22Rv1 (cell line): ENCODE data around the gene RMP24.
"Not testable (repeated sequence)": the region's sequence is repeated elsewhere in the genome, so short reads cannot be mapped to it uniquely, and the experiment has no call there.

Experiments
- H3K27ac ChIP-seq: fragments of 450-650 bp; 2 replicates; pipeline ENCODE4 v1.5.1; 2017
- ZFX ChIP-seq: fragments of 450-650 bp; IDR thresholded peaks from 2 replicates; pipeline ENCODE4 v1.6.1; 2017; ENCODE audit warnings: antibody characterized with exemption, borderline replicate concordance
- TF ChIP-seq, protein P1 (sequence below): fragments of 450-650 bp; IDR thresholded peaks from 2 replicates; pipeline ENCODE4 v1.5.1; 2017; ENCODE audit warnings: mild to moderate bottlenecking

RMP24 gene

DNA sequence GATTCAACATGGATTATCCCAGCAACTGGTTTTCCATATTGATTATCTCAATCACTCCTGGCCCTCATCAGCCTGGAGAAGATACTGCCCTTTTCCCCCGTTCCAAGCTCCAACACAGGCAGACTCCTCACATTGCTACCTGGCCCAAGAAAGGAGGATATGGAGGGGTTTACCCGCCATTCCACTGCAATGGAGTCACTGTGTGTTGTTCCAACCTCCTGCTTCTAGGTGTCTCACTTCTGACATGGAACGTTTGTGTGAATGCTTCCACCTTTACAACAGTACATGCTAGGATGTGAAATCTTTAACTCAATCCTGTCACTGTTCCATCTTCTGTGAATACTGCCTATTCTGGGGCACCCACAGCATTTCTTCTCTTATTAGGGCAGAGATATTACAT lies 36.7 kb downstream of the RMP24 start:
- no peak overlapping the region for H3K27ac ChIP-seq
- TF ChIP-seq, protein P1, sequence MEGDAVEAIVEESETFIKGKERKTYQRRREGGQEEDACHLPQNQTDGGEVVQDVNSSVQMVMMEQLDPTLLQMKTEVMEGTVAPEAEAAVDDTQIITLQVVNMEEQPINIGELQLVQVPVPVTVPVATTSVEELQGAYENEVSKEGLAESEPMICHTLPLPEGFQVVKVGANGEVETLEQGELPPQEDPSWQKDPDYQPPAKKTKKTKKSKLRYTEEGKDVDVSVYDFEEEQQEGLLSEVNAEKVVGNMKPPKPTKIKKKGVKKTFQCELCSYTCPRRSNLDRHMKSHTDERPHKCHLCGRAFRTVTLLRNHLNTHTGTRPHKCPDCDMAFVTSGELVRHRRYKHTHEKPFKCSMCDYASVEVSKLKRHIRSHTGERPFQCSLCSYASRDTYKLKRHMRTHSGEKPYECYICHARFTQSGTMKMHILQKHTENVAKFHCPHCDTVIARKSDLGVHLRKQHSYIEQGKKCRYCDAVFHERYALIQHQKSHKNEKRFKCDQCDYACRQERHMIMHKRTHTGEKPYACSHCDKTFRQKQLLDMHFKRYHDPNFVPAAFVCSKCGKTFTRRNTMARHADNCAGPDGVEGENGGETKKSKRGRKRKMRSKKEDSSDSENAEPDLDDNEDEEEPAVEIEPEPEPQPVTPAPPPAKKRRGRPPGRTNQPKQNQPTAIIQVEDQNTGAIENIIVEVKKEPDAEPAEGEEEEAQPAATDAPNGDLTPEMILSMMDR, result no peak
- TF ChIP-seq ZFX, result no peak

- TF ChIP-seq, protein P1, result no peak
- no peak for TF ChIP-seq ZFX
- H3K27ac ChIP-seq, result no peak overlapping the region
Observed at GRCh38 chr18:36012891-36013290, 40.4 kb downstream of the RMP24 start.

DNA sequence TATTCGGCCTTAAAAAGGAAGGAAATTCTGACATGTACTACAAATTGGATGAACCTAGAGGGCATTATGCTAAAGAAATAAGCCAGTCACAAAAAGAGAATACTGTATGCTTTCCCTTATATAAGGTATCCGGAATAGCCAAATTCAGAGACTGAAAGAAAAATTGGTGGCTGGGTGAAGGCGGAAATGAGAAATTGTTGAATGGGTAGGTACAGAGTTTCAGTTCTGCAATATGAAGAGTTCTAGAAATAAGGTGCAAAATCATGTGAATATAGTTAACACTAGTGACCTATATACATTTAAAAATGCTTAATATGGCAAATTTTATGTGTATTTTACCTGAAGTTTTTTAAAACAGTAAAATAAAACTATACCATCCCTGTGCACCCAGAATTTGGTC lies 43.1 kb downstream of the RMP24 start:
- TF ChIP-seq, protein P1, result no peak
- TF ChIP-seq ZFX, result no peak

DNA sequence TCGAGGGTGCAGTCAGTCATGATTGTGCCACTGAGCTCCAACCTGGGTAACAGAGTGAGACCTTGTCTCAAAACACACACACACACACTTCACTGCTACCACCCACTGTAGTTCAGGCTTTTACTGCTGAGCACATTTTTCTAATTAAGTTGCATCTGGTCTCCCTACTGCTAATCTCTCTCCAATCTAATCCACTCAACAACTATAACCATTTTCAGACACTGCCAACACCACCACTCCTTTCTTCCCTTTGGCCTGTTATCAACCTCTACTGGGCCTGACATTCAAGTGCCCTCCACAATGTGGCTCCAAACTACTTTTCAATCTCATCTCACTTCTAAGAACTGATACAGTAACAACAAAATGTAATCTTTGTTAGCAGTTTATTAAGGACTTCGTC lies 44.8 kb downstream of the RMP24 start:
- no peak for TF ChIP-seq ZFX
- TF ChIP-seq, protein P1, result no peak
- no peak overlapping the region for H3K27ac ChIP-seq

More for the DNA sequence above, 43.1 kb downstream of the RMP24 start:
- H3K27ac ChIP-seq, result no peak overlapping the region

GRCh38 chr18:36020174-36020711 lies 47.8 kb downstream of the RMP24 start:
- TF ChIP-seq ZFX, result no peak
- TF ChIP-seq, protein P1, result no peak
- no peak overlapping the region for H3K27ac ChIP-seq

- H3K27ac ChIP-seq, result no peak overlapping the region
- TF ChIP-seq ZFX, result no peak
- TF ChIP-seq, protein P1, result no peak
Observed at GRCh38 chr18:36023336-36023735, 50.9 kb downstream of the RMP24 start.

GRCh38 chr18:36024241-36024640 lies 51.8 kb downstream of the RMP24 start:
- H3K27ac ChIP-seq, result not testable (repeated sequence)

DNA sequence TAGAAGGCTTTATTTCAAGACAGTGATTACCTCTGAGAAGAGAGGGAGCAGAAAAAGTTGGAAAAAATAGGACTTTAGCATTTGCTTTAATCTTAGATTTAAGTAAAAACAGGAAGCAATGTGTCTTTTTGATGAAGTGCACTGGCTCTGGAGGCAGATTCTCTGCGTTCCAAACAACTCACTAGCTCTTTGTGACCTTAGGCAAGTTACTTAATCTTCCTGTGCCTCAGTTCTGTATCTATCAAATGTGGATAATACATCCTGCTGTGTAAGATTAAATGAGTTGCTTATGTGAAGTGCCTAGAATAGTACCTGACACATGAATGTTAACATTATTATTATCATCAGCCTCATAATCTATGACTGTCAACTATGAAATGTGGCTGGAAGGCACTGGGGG lies 52.5 kb downstream of the RMP24 start:
- TF ChIP-seq, protein P1, result no peak
- TF ChIP-seq ZFX, result no peak
- H3K27ac ChIP-seq, result no peak overlapping the region
